ENCODE measurements around the gene TFDP1.

The TFDP1 gene

GRCh38 chr13:113646376-113646775 is 61.8 kb downstream of the TFDP1 start:
- no peak overlapping the region for H3K27ac ChIP-seq
- peak; percentile 36 for DNase-seq (ENCODE audit: low spot score)

GRCh38 chr13:113646921-113647340 is 62.4 kb downstream of the TFDP1 start:
- no peak for TF ChIP-seq CTCF (IDR thresholded peaks at IDR 0.05)
- H3K27ac ChIP-seq, result peak overlapping the region; percentile 23 to 40
- no peak overlapping the region for H3K4me3 ChIP-seq
- peak; percentile 71 for DNase-seq (ENCODE audit: low spot score)

More at GRCh38 chr13:113646376-113646775, 61.8 kb downstream of the TFDP1 start:
- H3K4me3 ChIP-seq, result no peak overlapping the region
- no peak for TF ChIP-seq CTCF (IDR thresholded peaks at IDR 0.05)

GRCh38 chr13:113647351-113648215 is 63.0 kb downstream of the TFDP1 start:
- peak; percentile 90 for DNase-seq (ENCODE audit: low spot score)
- H3K27ac ChIP-seq, result peak overlapping the region; percentile 23 to 40
- no peak overlapping the region for H3K4me3 ChIP-seq
- no peak for TF ChIP-seq CTCF (IDR thresholded peaks at IDR 0.05)

- no peak overlapping the region for H3K4me3 ChIP-seq
- no peak for TF ChIP-seq CTCF (IDR thresholded peaks at IDR 0.05)
- DNase-seq (ENCODE audit: low spot score), result peak; percentile 28
- no peak overlapping the region for H3K27ac ChIP-seq
These were observed 63.7 kb downstream of the TFDP1 start for GRCh38 chr13:113648216-113648610.

- TF ChIP-seq CTCF (IDR thresholded peaks at IDR 0.05), result no peak
- no peak overlapping the region for H3K27ac ChIP-seq
- no peak overlapping the region for H3K4me3 ChIP-seq
- DNase-seq (ENCODE audit: low spot score), result peak; percentile 21
These were observed 64.7 kb downstream of the TFDP1 start for GRCh38 chr13:113649212-113649611.

GRCh38 chr13:113650275-113650674 is 65.7 kb downstream of the TFDP1 start:
- no peak for TF ChIP-seq CTCF (IDR thresholded peaks at IDR 0.05)
- peak; percentile 45 for DNase-seq (ENCODE audit: low spot score)
- Histone ChIP-seq H3K27ac (no peak overlapping the region), H3K4me3 (no peak overlapping the region)

GRCh38 chr13:113650731-113651148 is 66.2 kb downstream of the TFDP1 start:
- H3K4me3 ChIP-seq, result no peak overlapping the region
- H3K27ac ChIP-seq, result no peak overlapping the region
- peak; percentile 36 for DNase-seq (ENCODE audit: low spot score)
- TF ChIP-seq CTCF (IDR thresholded peaks at IDR 0.05), result no peak
